GM21381 (cell line): ENCODE results near the gene GPC5.
"Not testable (repeated sequence)": the region's sequence is repeated elsewhere in the genome, so short reads cannot be mapped to it uniquely, and the experiment has no call there.

Source experiments
- ATAC-seq: cut with Tn5 transposase; IDR thresholded peaks from one replicate; pipeline ENCODE4 v1.9.1; 2021; ENCODE audit warnings: mild to moderate bottlenecking, moderate library complexity; ENCODE audit not compliant: unreplicated experiment

The GPC5 gene

GRCh38 chr13:91817250-91817649 lies 418.8 kb downstream of the GPC5 start:
- ATAC-seq = no peak

GRCh38 chr13:91824416-91824815 lies 426.0 kb downstream of the GPC5 start:
- no peak for ATAC-seq

GRCh38 chr13:91825516-91825915 lies 427.1 kb downstream of the GPC5 start:
- no peak for ATAC-seq

GRCh38 chr13:91836553-91836952 lies 438.1 kb downstream of the GPC5 start:
- ATAC-seq = no peak

GRCh38 chr13:91845612-91846011 lies 447.2 kb downstream of the GPC5 start:
- no peak for ATAC-seq

- ATAC-seq = no peak
These were observed 465.3 kb downstream of the GPC5 start for GRCh38 chr13:91863699-91864098.

- no peak for ATAC-seq
These were observed 469.9 kb downstream of the GPC5 start for GRCh38 chr13:91868351-91868750.

- no peak for ATAC-seq
These were observed 480.1 kb downstream of the GPC5 start for GRCh38 chr13:91878491-91878890.

- ATAC-seq = no peak
These were observed 480.9 kb downstream of the GPC5 start for GRCh38 chr13:91879360-91879759.

- no peak for ATAC-seq
These were observed 484.5 kb downstream of the GPC5 start for GRCh38 chr13:91882918-91883317.

- no peak for ATAC-seq
These were observed 491.2 kb downstream of the GPC5 start for GRCh38 chr13:91889641-91890040.

GRCh38 chr13:91891141-91891540 lies 492.7 kb downstream of the GPC5 start:
- no peak for ATAC-seq

- ATAC-seq = no peak
These were observed 494.6 kb downstream of the GPC5 start for GRCh38 chr13:91893040-91893439.

GRCh38 chr13:91894316-91894715 lies 495.9 kb downstream of the GPC5 start:
- no peak for ATAC-seq

GRCh38 chr13:91896547-91896946 lies 498.1 kb downstream of the GPC5 start:
- ATAC-seq = no peak

- ATAC-seq = not testable (repeated sequence)
These were observed 500.6 kb downstream of the GPC5 start for GRCh38 chr13:91898986-91899385.

- ATAC-seq = no peak
These were observed 503.9 kb downstream of the GPC5 start for GRCh38 chr13:91902291-91902690.

GRCh38 chr13:91904005-91904404 lies 505.6 kb downstream of the GPC5 start:
- ATAC-seq = peak; percentile 75

GRCh38 chr13:91904597-91904996 lies 506.2 kb downstream of the GPC5 start:
- peak; percentile 38 for ATAC-seq

GRCh38 chr13:91907398-91907797 lies 509.0 kb downstream of the GPC5 start:
- no peak for ATAC-seq

- ATAC-seq = no peak
These were observed 511.2 kb downstream of the GPC5 start for GRCh38 chr13:91909617-91910016.

GRCh38 chr13:91922969-91923592 lies 524.7 kb downstream of the GPC5 start:
- no peak for ATAC-seq

GRCh38 chr13:91930687-91931086 lies 532.3 kb downstream of the GPC5 start:
- no peak for ATAC-seq
